GM12878 (cell line): ENCODE measurements around the gene PPP4R1. TPM values are rescaled to one million over a fixed set of nuclear protein-coding genes. Genes with fewer than 3 reads are reported as not detected.

Experiments
- ATAC-seq: fragments of 200-7000 bp; cut with Tn5 transposase; 3 replicates; pipeline ENCODE4 v1.9.1; 2020; ENCODE audit warnings: mild to moderate bottlenecking, moderate library complexity
- BruUV-seq: library from RNA; stranded (reverse); fragments of 400-500 nt; replicated peaks from 2 replicates; lab custom pipeline; 2021; lab: Mats Ljungman, UMichigan
- CTCF ChIA-PET: fragments of 300-600 bp; sonication (Branson Sonifier 250); formaldehyde crosslinking; extraction: SDS; loops from one replicate; lab custom pipeline; 2021; ENCODE audit warnings: inconsistent platforms; lab: Yijun Ruan, JAX
- POLR2A ChIA-PET: fragments of 350-600 bp; formaldehyde crosslinking; extraction: SDS; loops from one replicate; lab custom pipeline; 2021; ENCODE audit warnings: inconsistent platforms; lab: Charles Lee
- RAD21 ChIA-PET: fragments of 300-600 bp; sonication (Branson Sonifier 250); formaldehyde crosslinking; loops from one replicate; lab custom pipeline; 2023; ENCODE audit warnings: antibody characterized with exemption; ENCODE audit not compliant: unreplicated experiment; lab: Charles Lee
- SMC1A ChIA-PET: fragments of 300-600 bp; sonication (Branson Sonifier 250); formaldehyde crosslinking; loops from one replicate; lab custom pipeline; 2023; ENCODE audit not compliant: unreplicated experiment, uncharacterized antibody; lab: Charles Lee
- DNase-seq: peaks from one replicate; pipeline ENCODE4 v3.0.0-alpha.2; 2011; ENCODE audit warnings: low read depth, low spot score
- FAIRE-seq: peaks from 3 replicates; lab custom pipeline; 2011; peaks lifted over from hg19 to GRCh38; lab: Jason Lieb, UNC
- H2AFZ ChIP-seq: 2 replicates; pipeline ENCODE4 v1.6.0; 2011; ENCODE audit warnings: low read depth, low read length, control low read depth; ENCODE audit not compliant: control insufficient read depth
- H3K27ac ChIP-seq: 2 replicates; pipeline ENCODE4 v1.5.1; 2011; ENCODE audit warnings: control low read depth; ENCODE audit not compliant: control insufficient read depth, insufficient read depth
- H3K27me3 ChIP-seq, 2 experiments: replicated peaks in 1 of 2; 2 replicates each; pipeline versions ENCODE4 v1.6.0 to v1.6.1; 2011; ENCODE audit warnings: low read length in 1 of 2; ENCODE audit not compliant: control insufficient read depth in 2 of 2, insufficient read depth in 2 of 2
- H3K36me3 ChIP-seq, 2 experiments: 2 replicates each; pipeline ENCODE4 v1.5.1; 2011; ENCODE audit warnings: low read length in 1 of 2; ENCODE audit not compliant: control insufficient read depth in 2 of 2, insufficient read depth in 2 of 2
- H3K4me1 ChIP-seq: 2 replicates; pipeline ENCODE4 v1.6.1; 2011; ENCODE audit warnings: mild to moderate bottlenecking, low read length, moderate library complexity, mixed read lengths; ENCODE audit not compliant: control insufficient read depth, insufficient read depth
- H3K4me2 ChIP-seq: 2 replicates; pipeline ENCODE4 v1.6.0; 2011; ENCODE audit warnings: control low read depth; ENCODE audit not compliant: control insufficient read depth, insufficient read depth
- H3K4me3 ChIP-seq: fragments of 200-600 bp; sonication (generic); 2 replicates; pipeline ENCODE4 v1.5.1; 2016
- H3K79me2 ChIP-seq: 2 replicates; pipeline ENCODE4 v1.6.0; 2011; ENCODE audit warnings: low read length; ENCODE audit not compliant: control insufficient read depth, insufficient read depth
- H3K9ac ChIP-seq: 2 replicates; pipeline ENCODE4 v1.8.0; 2011; ENCODE audit warnings: low read length, control low read depth, mixed read lengths; ENCODE audit not compliant: control insufficient read depth, insufficient read depth
- H3K9me3 ChIP-seq: replicated peaks from 3 replicates; pipeline ENCODE4 v1.5.1; 2011; ENCODE audit warnings: mild to moderate bottlenecking, low read length; ENCODE audit not compliant: control insufficient read depth, insufficient read depth
- H4K20me1 ChIP-seq: 2 replicates; pipeline ENCODE4 v1.6.0; 2011; ENCODE audit not compliant: control insufficient read depth, insufficient read depth
- CREM ChIP-seq: IDR thresholded peaks from 2 replicates; pipeline ENCODE4 v1.6.1; 2014; ENCODE audit warnings: antibody characterized with exemption, low read depth
- FOS ChIP-seq: IDR thresholded peaks from 3 replicates; pipeline ENCODE4 v1.6.1; 2011; ENCODE audit warnings: borderline replicate concordance; ENCODE audit not compliant: insufficient read length; ENCODE audit errors: extremely low read depth
- GABPA ChIP-seq: IDR thresholded peaks from 2 replicates; pipeline ENCODE4 v1.6.1; 2014; ENCODE audit warnings: antibody characterized with exemption, low read depth, mild to moderate bottlenecking, inconsistent platforms
- HDAC2 ChIP-seq: fragments of 200-600 bp; sonication (generic); IDR thresholded peaks from 2 replicates; pipeline ENCODE4 v1.6.1; 2017
- IKZF1 ChIP-seq: fragments of 450-650 bp; conservative IDR thresholded peaks from 2 replicates; pipeline ENCODE4 v1.6.1; 2017; ENCODE audit warnings: antibody characterized with exemption, mild to moderate bottlenecking
- MTA3 ChIP-seq: IDR thresholded peaks from 2 replicates; pipeline ENCODE4 v1.6.1; 2012; ENCODE audit warnings: low read length, inconsistent platforms, borderline replicate concordance
- MXI1 ChIP-seq: fragments of 150-350 bp; IDR thresholded peaks from 2 replicates; pipeline ENCODE4 v1.6.1; 2011; ENCODE audit warnings: low read depth, mild to moderate bottlenecking, inconsistent platforms, low read length, improper control_type of control experiment
- NR2C2 ChIP-seq: IDR thresholded peaks from 2 replicates; pipeline ENCODE4 v1.6.1; 2011; ENCODE audit warnings: borderline replicate concordance, low read depth; ENCODE audit not compliant: control insufficient read depth, insufficient read length
- NR2F1 ChIP-seq: fragments of 450-650 bp; conservative IDR thresholded peaks from 2 replicates; pipeline ENCODE4 v1.6.1; 2017; ENCODE audit warnings: mild to moderate bottlenecking
- PAX5 ChIP-seq: IDR thresholded peaks from 2 replicates; pipeline ENCODE4 v1.6.1; 2011; ENCODE audit warnings: low read depth, low read length, borderline replicate concordance
- PBX3 ChIP-seq: IDR thresholded peaks from 2 replicates; pipeline ENCODE4 v1.6.1; 2011; ENCODE audit warnings: mild to moderate bottlenecking, low read depth, low read length, moderate library complexity; ENCODE audit not compliant: insufficient replicate concordance
- RFX5 ChIP-seq: IDR thresholded peaks from 2 replicates; pipeline ENCODE4 v1.6.1; 2011; ENCODE audit warnings: low read depth, low read length, improper control_type of control experiment
- SMARCA5 ChIP-seq: fragments of 450-650 bp; IDR thresholded peaks from 2 replicates; pipeline ENCODE4 v1.6.1; 2017; ENCODE audit warnings: mild to moderate bottlenecking
- SUZ12 ChIP-seq: fragments of 200-600 bp; sonication (generic); IDR thresholded peaks from one replicate; pipeline ENCODE4 v1.6.1; 2018; ENCODE audit warnings: antibody characterized with exemption, mild to moderate bottlenecking; ENCODE audit not compliant: unreplicated experiment
- TCF7 ChIP-seq: IDR thresholded peaks from 2 replicates; pipeline ENCODE4 v1.6.1; 2014; ENCODE audit warnings: antibody characterized with exemption, borderline replicate concordance
- USF2 ChIP-seq: IDR thresholded peaks from 2 replicates; pipeline ENCODE4 v1.6.1; 2011; ENCODE audit warnings: low read depth, low read length, improper control_type of control experiment, borderline replicate concordance
- ZBED1 ChIP-seq: IDR thresholded peaks from 2 replicates; pipeline ENCODE4 v1.6.1; 2016; ENCODE audit warnings: borderline replicate concordance
- ZBTB4 ChIP-seq: fragments of 450-650 bp; formaldehyde crosslinking; IDR thresholded peaks from 2 replicates; pipeline ENCODE4 v1.4.0; 2022; ENCODE audit warnings: mild to moderate bottlenecking, moderate library complexity
- ZNF24 ChIP-seq: fragments of 450-650 bp; IDR thresholded peaks from 2 replicates; pipeline ENCODE4 v1.6.1; 2017; ENCODE audit warnings: antibody characterized with exemption, mild to moderate bottlenecking
- WGBS: methylation state at CpG from one replicate; pipeline ENCODE4 v1.1.6; 2016; ENCODE audit warnings: low lambda C conversion rate; ENCODE audit not compliant: insufficient replicate concordance, insufficient coverage; ENCODE audit errors: missing lambda C conversion rate; 5-methylcytosine and 5-hydroxymethylcytosine counted together
- in situ Hi-C: fragments of 300-500 bp; cut with MboI; formaldehyde crosslinking; loops from 9 replicates; pipeline ENCODE4 v1.14.3; 2018; ENCODE audit warnings: mixed read lengths
- intact Hi-C: fragments of 100-400 bp; cut with micrococcal nuclease; formaldehyde crosslinking; loops from one replicate; pipeline ENCODE4 v1.14.2; 2022; ENCODE audit not compliant: unreplicated experiment
- polyA plus RNA-seq, 11 experiments: library from polyadenylated mRNA; depleted of rRNA in 4 of 11; unstranded in 6 of 11; stranded (reverse) in 5 of 11; fragments of >200 nt; fragmentation: Nextera tagmentation in 4 of 11; fragmentation: Illumina TruSeq in 1 of 11; extraction: Ambion mirVana in 4 of 11; extraction: Trizol in 1 of 11; gene quantifications; 1 replicate in 1 of 11; 2 replicates in 10 of 11; pipeline versions ENCODE4 v1.2.1 to v1.2.3, GENCODE V29; 2011 to 2016; ENCODE audit warnings: inconsistent platforms in 2 of 11, missing spikeins in 2 of 11, low read depth in 1 of 11
- total RNA-seq, 4 experiments: library from RNA; depleted of rRNA in 3 of 4; stranded (reverse); fragments of >200 nt in 3 of 4; fragmentation: Illumina TruSeq in 1 of 4; extraction: Trizol in 1 of 4; gene quantifications; 2 replicates each; pipeline versions ENCODE4 v1.2.1 to v1.2.3, GENCODE V29; 2013 to 2021

The PPP4R1 gene
- total and polyA plus RNA-seq, 10 of the 15 experiments (the other 5 are each of a cell fraction or from before 2014, with no cell fraction given): 10.9 to 44.4 (median 26.0) TPM

- FAIRE-seq (no peak), ATAC-seq (no peak), DNase-seq (no peak)
- no peak overlapping the region for H2AFZ ChIP-seq
- TF ChIP-seq MXI1 (no peak), IKZF1 (no peak), SUZ12 (no peak), SMARCA5 (no peak), MTA3 (no peak), ZNF24 (no peak), ZBTB4 (CRISPR knock-in tag) (no peak), ZBED1 (no peak), HDAC2 (no peak), NR2F1 (no peak), GABPA (no peak), RFX5 (no peak), CREM (no peak), USF2 (no peak), TCF7 (no peak), PAX5 (no peak), NR2C2 (no peak), PBX3 (no peak), FOS (no peak)
- BruUV-seq: no TSS peak
- peaks cover 16% of the 10 kb centered on the region for H3K79me2 ChIP-seq
- H4K20me1 ChIP-seq: no peaks in the 10 kb centered on the region
- WGBS: 93% methylated on average over 3 of the region's 3 CpGs
- no peaks in the 10 kb centered on the region for H3K36me3 ChIP-seq
- no peaks in the 10 kb centered on the region for H3K27me3 ChIP-seq
- H3K4me1 ChIP-seq: peaks cover 7% of the 10 kb centered on the region; the same call in 1 of the 2 replicates
- ChIA-PET CTCF (no interaction called here), POLR2A (interaction anchor here (1.1 kb wide), 1 partner anchor 11 kb away, joined by 4 read pairs; no protein-coding TSS in a partner anchor), RAD21 (no interaction called here), SMC1A (interaction anchor here (0.8 to 1.3 kb wide), 2 partner anchors 10 to 117 kb away, joined by 3 to 4 read pairs; no protein-coding TSS in a partner anchor)
- H3K9me3 ChIP-seq: no peaks in the 10 kb centered on the region; the same call in 1 of the 3 replicates
- in situ Hi-C loops: loop anchor here (25.0 kb wide), 1 partner anchor 306 kb away; the partner anchor contains the start of gene VAPA
- no peak overlapping the region for H3K4me2 ChIP-seq
- H3K27ac ChIP-seq: no peak overlapping the region
- intact Hi-C loops: no loop called here
- H3K9ac ChIP-seq: no peak overlapping the region
- no peak overlapping the region for H3K4me3 ChIP-seq
These were observed 8.3 kb downstream of the PPP4R1 start for GRCh38 chr18:9606039-9606438.
